HCT116 (cell line): ENCODE measurements around the gene KSR2. TPM values are rescaled to one million over a fixed set of nuclear protein-coding genes. Genes with fewer than 3 reads are reported as not detected.

Experiments used
- ATAC-seq: fragments of 200-7000 bp; cut with Tn5 transposase; 2 replicates; pipeline ENCODE4 v1.9.1; 2020; ENCODE audit warnings: mild to moderate bottlenecking, moderate library complexity
- BruUV-seq: library from RNA; stranded (reverse); fragments of 400-500 nt; replicated peaks from 2 replicates; lab custom pipeline; 2021; lab: Mats Ljungman, UMichigan
- CTCF ChIA-PET: fragments of 300-600 bp; sonication (Branson Sonifier 250); formaldehyde crosslinking; loops from one replicate; lab custom pipeline; 2021; ENCODE audit warnings: antibody characterized with exemption; lab: Charles Lee
- POLR2A ChIA-PET: fragments of 300-600, 350-600 bp; sonication (Branson Sonifier 250); formaldehyde crosslinking; loops from one replicate; lab custom pipeline; 2021; ENCODE audit warnings: antibody characterized with exemption; lab: Charles Lee
- RAD21 ChIA-PET, 2 experiments: fragments of 300-600 bp; sonication (Branson Sonifier 250); formaldehyde crosslinking; loops; one replicate each; lab custom pipeline; 2023; ENCODE audit warnings: low total read pairs in 2 of 2; ENCODE audit not compliant: uncharacterized antibody in 2 of 2, unreplicated experiment in 2 of 2, low non-redundant PET in 1 of 2; lab: Charles Lee
- DNase-seq: peaks from one replicate; pipeline ENCODE4 v3.0.0-alpha.2; 2010; ENCODE audit warnings: low read depth, low spot score
- H2AFZ ChIP-seq: fragments of 200-600 bp; shearing (Covaris generic), sonication (generic); 2 replicates; pipeline ENCODE4 v1.6.1; 2017; ENCODE audit warnings: low read depth, mixed run types, mixed read lengths, antibody characterized with exemption, low read length; ENCODE audit not compliant: poor library complexity, severe bottlenecking
- H3K27ac ChIP-seq: 2 replicates; pipeline ENCODE4 v1.5.1; 2012; ENCODE audit warnings: low read depth, low read length
- H3K27me3 ChIP-seq: fragments of 200-600 bp; sonication (generic); 2 replicates; pipeline ENCODE4 v1.6.1; 2016; ENCODE audit warnings: mixed run types, low read length, mixed read lengths; ENCODE audit not compliant: insufficient read depth
- H3K36me3 ChIP-seq, 2 experiments: fragments of 200-500 bp in 1 of 2; fragments of 200-600 bp in 1 of 2; sonication (Bioruptor generic) in 1 of 2; sonication (generic) in 1 of 2; 2 replicates each; pipeline versions ENCODE4 v1.5.1 to v1.6.1; 2014 to 2016; ENCODE audit warnings: low read length in 2 of 2, inconsistent platforms in 1 of 2, mixed read lengths in 1 of 2, mixed run types in 1 of 2; ENCODE audit not compliant: insufficient read depth in 2 of 2, control insufficient read depth in 1 of 2
- H3K4me1 ChIP-seq, 2 experiments: fragments of 200-600 bp in 1 of 2; sonication (generic) in 1 of 2; 2 replicates each; pipeline versions ENCODE4 v1.5.1 to v1.6.1; 2012 to 2017; ENCODE audit warnings: low read length in 2 of 2, inconsistent platforms in 1 of 2, mild to moderate bottlenecking in 1 of 2, mixed read lengths in 1 of 2, mixed run types in 1 of 2, moderate library complexity in 1 of 2; ENCODE audit not compliant: insufficient read depth in 2 of 2, control insufficient read depth in 1 of 2
- H3K4me2 ChIP-seq: fragments of 200-600 bp; sonication (generic); 2 replicates; pipeline ENCODE4 v1.6.1; 2017; ENCODE audit warnings: mixed run types, low read length, mixed read lengths
- H3K4me3 ChIP-seq, 2 experiments: fragments of 200-600 bp in 1 of 2; sonication (generic) in 1 of 2; replicated peaks in 1 of 2; 2 replicates each; pipeline ENCODE4 v1.5.1; 2011 to 2016; ENCODE audit warnings: low read length in 2 of 2, control low read depth in 1 of 2, low read depth in 1 of 2, mild to moderate bottlenecking in 1 of 2, mixed read lengths in 1 of 2, mixed run types in 1 of 2
- H3K79me2 ChIP-seq: fragments of 200-600 bp; sonication (generic); 2 replicates; pipeline ENCODE4 v1.6.1; 2017; ENCODE audit warnings: mild to moderate bottlenecking, mixed run types, low read length, moderate library complexity, mixed read lengths; ENCODE audit not compliant: insufficient read depth
- H3K9ac ChIP-seq: fragments of 200-600 bp; sonication (generic); 2 replicates; pipeline ENCODE4 v1.6.1; 2016; ENCODE audit warnings: low read length, mixed read lengths
- H3K9me2 ChIP-seq: fragments of 200-600 bp; sonication (generic), shearing (Covaris generic); 2 replicates; pipeline ENCODE4 v1.6.1; 2017; ENCODE audit warnings: mixed run types, mild to moderate bottlenecking, moderate library complexity; ENCODE audit not compliant: insufficient read depth
- H3K9me3 ChIP-seq, 2 experiments: fragments of 200-500 bp in 1 of 2; fragments of 200-600 bp in 1 of 2; sonication (Bioruptor generic) in 1 of 2; sonication (generic) in 1 of 2; 2 replicates each; pipeline ENCODE4 v1.6.1; 2014 to 2017; ENCODE audit warnings: low read length in 2 of 2, mixed read lengths in 2 of 2, inconsistent platforms in 1 of 2, low read depth in 1 of 2, mild to moderate bottlenecking in 1 of 2, mixed run types in 1 of 2, moderate library complexity in 1 of 2; ENCODE audit not compliant: control insufficient read depth in 1 of 2, insufficient read depth in 1 of 2
- H4K20me1 ChIP-seq: fragments of 200-600 bp; sonication (generic), shearing (Covaris generic); 2 replicates; pipeline ENCODE4 v1.6.1; 2017; ENCODE audit warnings: mixed run types, mild to moderate bottlenecking, moderate library complexity; ENCODE audit not compliant: insufficient read depth
- CBX3 ChIP-seq: IDR thresholded peaks from 2 replicates; pipeline ENCODE4 v1.6.1; 2012; ENCODE audit warnings: low read depth
- CEBPB ChIP-seq: IDR thresholded peaks from 2 replicates; pipeline ENCODE4 v1.6.1; 2012; ENCODE audit warnings: low read depth
- EGR1 ChIP-seq: IDR thresholded peaks from 2 replicates; pipeline ENCODE4 v1.6.1; 2012; ENCODE audit warnings: low read depth
- ELF1 ChIP-seq: IDR thresholded peaks from 2 replicates; pipeline ENCODE4 v1.6.1; 2012; ENCODE audit warnings: low read depth, borderline replicate concordance
- EZH2 ChIP-seq: fragments of 200-600 bp; sonication (generic); IDR thresholded peaks from 2 replicates; pipeline ENCODE4 v1.6.1; 2017; ENCODE audit warnings: antibody characterized with exemption, mixed run types
- FOSL1 ChIP-seq: IDR thresholded peaks from 2 replicates; pipeline ENCODE4 v1.6.1; 2012; ENCODE audit warnings: low read depth
- POLR2A ChIP-seq: IDR thresholded peaks from 2 replicates; pipeline ENCODE4 v1.7.0; 2011; ENCODE audit warnings: borderline replicate concordance; ENCODE audit not compliant: insufficient read depth, insufficient read length; ENCODE audit errors: extremely low read depth
- POLR2AphosphoS5 ChIP-seq: IDR thresholded peaks from 2 replicates; pipeline ENCODE4 v1.6.1; 2011; ENCODE audit warnings: mild to moderate bottlenecking, low read depth, low read length, moderate library complexity
- SIN3A ChIP-seq: IDR thresholded peaks from 2 replicates; pipeline ENCODE4 v1.6.1; 2012; ENCODE audit warnings: low read depth
- SP1 ChIP-seq: IDR thresholded peaks from 2 replicates; pipeline ENCODE4 v1.6.1; 2012; ENCODE audit warnings: low read depth
- SRF ChIP-seq: IDR thresholded peaks from 2 replicates; pipeline ENCODE4 v1.6.1; 2012; ENCODE audit warnings: low read depth
- TCF7L2 ChIP-seq: IDR thresholded peaks from 2 replicates; pipeline ENCODE4 v1.7.0; 2011; ENCODE audit warnings: borderline replicate concordance, inconsistent platforms; ENCODE audit not compliant: insufficient read depth, insufficient read length; ENCODE audit errors: extremely low read depth
- YY1 ChIP-seq: IDR thresholded peaks from 2 replicates; pipeline ENCODE4 v1.6.1; 2011; ENCODE audit warnings: low read length, low read depth, moderate library complexity, mild to moderate bottlenecking; ENCODE audit not compliant: insufficient replicate concordance; ENCODE audit errors: extremely low read depth
- ZBTB33 ChIP-seq: IDR thresholded peaks from 2 replicates; pipeline ENCODE4 v1.6.1; 2011; ENCODE audit warnings: mild to moderate bottlenecking, low read length, moderate library complexity; ENCODE audit not compliant: insufficient replicate concordance; ENCODE audit errors: extremely low read depth
- ZFX ChIP-seq: fragments of 450-650 bp; IDR thresholded peaks from 2 replicates; pipeline ENCODE4 v1.6.1; 2017
- ZNF274 ChIP-seq: fragments of 200-500 bp; sonication (Bioruptor generic); IDR thresholded peaks from 2 replicates; pipeline ENCODE4 v1.6.1; 2014; ENCODE audit warnings: mild to moderate bottlenecking, low read depth, low read length, inconsistent platforms
- intact Hi-C: fragments of 100-400 bp; cut with micrococcal nuclease; formaldehyde crosslinking; loops from 2 replicates; pipeline ENCODE4 v1.10.0; 2022
- total RNA-seq: library from RNA; stranded (reverse); gene quantifications from one replicate; pipeline ENCODE4 v1.2.1, GENCODE V29; 2021; ENCODE audit not compliant: unreplicated experiment

The KSR2 gene
- total RNA-seq, 1 experiment from 2014 or later = 10.1 TPM

- intact Hi-C loops = no loop called here
- CTCF ChIA-PET = no interaction called here
- H3K9ac ChIP-seq = no peak overlapping the region
These were observed 199.9 kb downstream of the KSR2 start for GRCh38 chr12:117768860-117769259.

GRCh38 chr12:117766008-117766407, 202.8 kb downstream of the KSR2 start:
- Histone ChIP-seq H3K4me1 (no peaks in the 10 kb centered on the region), H3K9me3 (no peaks in the 10 kb centered on the region), H3K9me2 (no peaks in the 10 kb centered on the region), H3K79me2 (no peaks in the 10 kb centered on the region), H3K4me3 (no peak overlapping the region), H3K4me2 (no peak overlapping the region), H4K20me1 (no peaks in the 10 kb centered on the region; the same call in 1 of the 2 replicates), H3K36me3 (no peaks in the 10 kb centered on the region), H3K27me3 (no peaks in the 10 kb centered on the region), H2AFZ (no peak overlapping the region), H3K27ac (no peak overlapping the region), H3K9ac (no peak overlapping the region)
- DNase-seq = no peak
- ChIA-PET RAD21 (no interaction called here), POLR2A (no interaction called here), CTCF (no interaction called here)
- BruUV-seq = no TSS peak
- intact Hi-C loops = no loop called here
- no peak for ATAC-seq
- TF ChIP-seq FOSL1 (no peak), SRF (no peak), EZH2 (no peak), POLR2A (no peak), ZNF274 (no peak), TCF7L2 (no peak), SIN3A (no peak), ZFX (no peak), SP1 (no peak), CEBPB (no peak), CBX3 (no peak), POLR2AphosphoS5 (no peak), ELF1 (no peak), ZBTB33 (no peak)

More at GRCh38 chr12:117768860-117769259, 199.9 kb downstream of the KSR2 start:
- Histone ChIP-seq H3K27me3 (no peaks in the 10 kb centered on the region), H3K36me3 (no peaks in the 10 kb centered on the region), H3K79me2 (no peaks in the 10 kb centered on the region), H3K4me2 (no peak overlapping the region), H3K27ac (no peak overlapping the region), H2AFZ (no peak overlapping the region), H4K20me1 (no peaks in the 10 kb centered on the region), H3K4me3 (no peak overlapping the region), H3K4me1 (no peaks in the 10 kb centered on the region), H3K9me3 (no peaks in the 10 kb centered on the region), H3K9me2 (no peaks in the 10 kb centered on the region)
- RAD21 ChIA-PET = no interaction called here
- DNase-seq = no peak
- BruUV-seq = no TSS peak
- ATAC-seq = no peak
- TF ChIP-seq FOSL1 (no peak), EGR1 (no peak), SIN3A (no peak), YY1 (no peak), ZBTB33 (no peak), ELF1 (no peak)
- POLR2A ChIA-PET = no interaction called here
